Keratinocyte (primary cell): Measurements from ENCODE around the gene TCEANC.

Experiments
- CTCF ChIP-seq, 3 experiments: IDR thresholded peaks in 1 of 3; conservative IDR thresholded peaks in 1 of 3; optimal IDR thresholded peaks in 1 of 3; 2 replicates in 2 of 3; 3 replicates in 1 of 3; pipeline versions ENCODE3 to v1.5.1; 2011; ENCODE audit warnings: low read length in 3 of 3, mild to moderate bottlenecking in 3 of 3, moderate library complexity in 2 of 3, control low read depth in 1 of 3, inconsistent platforms in 1 of 3; ENCODE audit not compliant: insufficient read depth in 2 of 3; ENCODE audit errors: extremely low read depth in 1 of 3
- EZH2 ChIP-seq: IDR thresholded peaks from one replicate; pipeline ENCODE4 v1.6.1; 2012; ENCODE audit warnings: inconsistent platforms, mild to moderate bottlenecking, low read length, moderate library complexity

- TF ChIP-seq CTCF (optimal IDR thresholded peaks at IDR 0.05 in 1 of 3, IDR thresholded peaks at IDR 0.05 in 1 of 3, conservative IDR thresholded peaks at IDR 0.05 in 1 of 3; ENCODE audit: extremely low read depth in 1 of 3, insufficient read depth in 2 of 3, low read length in 3 of 3) (no peak), EZH2 (no peak)
Observed at GRCh38 chrX:13676885-13677284, 23.9 kb downstream of the TCEANC start.
